Hepatocyte (in vitro differentiated cells): ENCODE data around the gene SNX19. TPM values are rescaled to one million over a fixed set of nuclear protein-coding genes. Genes with fewer than 3 reads are reported as not detected.

ENCODE experiments used
- DNase-seq: peaks from one replicate; pipeline ENCODE4 v3.0.0-alpha.2; 2016; ENCODE audit warnings: low spot score
- H2AFZ ChIP-seq: fragments of 200-600 bp; sonication (generic); 2 replicates; pipeline ENCODE4 v1.6.0; 2016; ENCODE audit warnings: antibody characterized with exemption, mild to moderate bottlenecking
- H3K27ac ChIP-seq: fragments of 200-600 bp; sonication (generic); 2 replicates; pipeline ENCODE4 v1.5.1; 2016; ENCODE audit warnings: mild to moderate bottlenecking
- H3K27me3 ChIP-seq: fragments of 200-600 bp; sonication (generic); 2 replicates; pipeline ENCODE4 v1.6.1; 2016
- H3K36me3 ChIP-seq: fragments of 200-600 bp; sonication (generic); replicated peaks from 2 replicates; pipeline ENCODE4 v1.5.1; 2016; ENCODE audit warnings: low read depth; ENCODE audit not compliant: insufficient read depth
- H3K4me1 ChIP-seq: fragments of 200-600 bp; sonication (generic); 2 replicates; pipeline ENCODE4 v1.5.1; 2016; ENCODE audit warnings: mild to moderate bottlenecking, moderate library complexity; ENCODE audit not compliant: insufficient read depth
- H3K4me2 ChIP-seq: fragments of 200-600 bp; sonication (generic); 2 replicates; pipeline ENCODE4 v1.6.0; 2016
- H3K4me3 ChIP-seq: fragments of 200-600 bp; sonication (generic); 2 replicates; pipeline ENCODE4 v1.5.1; 2016; ENCODE audit warnings: mild to moderate bottlenecking
- H3K79me2 ChIP-seq: fragments of 200-600 bp; sonication (generic); 2 replicates; pipeline ENCODE4 v1.6.0; 2017; ENCODE audit warnings: mild to moderate bottlenecking
- H3K9me2 ChIP-seq: fragments of 200-600 bp; sonication (generic); replicated peaks from 2 replicates; pipeline ENCODE4 v1.6.0; 2017; ENCODE audit warnings: mild to moderate bottlenecking; ENCODE audit not compliant: insufficient read depth
- H3K9me3 ChIP-seq: fragments of 200-600 bp; sonication (generic); 2 replicates; pipeline ENCODE4 v1.5.1; 2016; ENCODE audit warnings: low read depth, mild to moderate bottlenecking
- H4K20me1 ChIP-seq: fragments of 200-600 bp; sonication (generic); 2 replicates; pipeline ENCODE4 v1.6.0; 2016; ENCODE audit warnings: mild to moderate bottlenecking; ENCODE audit not compliant: insufficient read depth, poor library complexity, severe bottlenecking
- CTCF ChIP-seq: fragments of 200-600 bp; sonication (generic); IDR thresholded peaks from 2 replicates; pipeline ENCODE4 v1.5.1; 2016; ENCODE audit warnings: antibody characterized with exemption, mild to moderate bottlenecking; ENCODE audit not compliant: poor library complexity
- EZH2 ChIP-seq: fragments of 200-600 bp; sonication (generic); IDR thresholded peaks from 2 replicates; pipeline ENCODE4 v1.6.1; 2016; ENCODE audit warnings: antibody characterized with exemption, mild to moderate bottlenecking, borderline replicate concordance
- EZH2phosphoT487 ChIP-seq: fragments of 200-600 bp; sonication (generic); IDR thresholded peaks from one replicate; pipeline ENCODE4 v1.6.1; 2018; ENCODE audit warnings: antibody characterized with exemption, mild to moderate bottlenecking, low read depth, moderate library complexity; ENCODE audit not compliant: unreplicated experiment, severe bottlenecking
- WGBS: methylation state at CpG from one replicate; pipeline ENCODE4 v1.1.6; 2016; ENCODE audit warnings: low lambda C conversion rate; ENCODE audit errors: missing lambda C conversion rate; 5-methylcytosine and 5-hydroxymethylcytosine counted together
- polyA plus RNA-seq: library from polyadenylated mRNA; unstranded; fragments of >200 nt; fragmentation: Nextera tagmentation; extraction: Ambion mirVana; gene quantifications from 2 replicates; pipeline ENCODE4 v1.2.1, GENCODE V29; 2016
- total RNA-seq: library from RNA; depleted of rRNA; stranded (reverse); fragments of >200 nt; gene quantifications from 2 replicates; pipeline ENCODE4 v1.2.3, GENCODE V29; 2014

SNX19 gene
- total and polyA plus RNA-seq, 2 experiments from 2014 or later = 40.6 to 64.3 TPM

GRCh38 chr11:130911306-130911705, 5.0 kb downstream of the SNX19 start:
- no peak for DNase-seq
- Histone ChIP-seq H3K27ac (no peak overlapping the region), H3K4me3 (no peak overlapping the region), H2AFZ (no peak overlapping the region), H3K9me3 (no peaks in the 10 kb centered on the region), H3K4me1 (peaks cover 8% of the 10 kb centered on the region), H3K27me3 (no peaks in the 10 kb centered on the region), H3K9me2 (no peaks in the 10 kb centered on the region), H4K20me1 (peaks cover 3% of the 10 kb centered on the region), H3K4me2 (no peak overlapping the region), H3K79me2 (peaks cover 37% of the 10 kb centered on the region), H3K36me3 (no peaks in the 10 kb centered on the region)
- WGBS = 90% methylated on average over 11 of the region's 11 CpGs
- TF ChIP-seq EZH2phosphoT487 (no peak), CTCF (no peak), EZH2 (no peak)

GRCh38 chr11:130909650-130910049, 6.6 kb downstream of the SNX19 start:
- Histone ChIP-seq H3K4me1 (no peaks in the 10 kb centered on the region), H3K9me3 (no peaks in the 10 kb centered on the region), H3K36me3 (no peaks in the 10 kb centered on the region), H3K4me2 (no peak overlapping the region), H3K27ac (peak overlapping the region; percentile 85), H3K27me3 (no peaks in the 10 kb centered on the region), H2AFZ (no peak overlapping the region), H3K9me2 (no peaks in the 10 kb centered on the region), H4K20me1 (peaks cover 3% of the 10 kb centered on the region), H3K79me2 (peaks cover 22% of the 10 kb centered on the region), H3K4me3 (no peak overlapping the region)
- no peak for TF ChIP-seq EZH2
- TF ChIP-seq CTCF = no peak
- TF ChIP-seq EZH2phosphoT487 = no peak
- 81% methylated on average over 1 of the region's 1 CpG for WGBS
- no peak for DNase-seq

GRCh38 chr11:130908770-130909625, 7.3 kb downstream of the SNX19 start:
- Histone ChIP-seq H3K4me2 (no peak overlapping the region), H3K9me2 (no peaks in the 10 kb centered on the region), H3K9me3 (no peaks in the 10 kb centered on the region), H3K79me2 (peaks cover 19% of the 10 kb centered on the region), H4K20me1 (peaks cover 3% of the 10 kb centered on the region), H3K27ac (peak overlapping the region; percentile 85), H3K36me3 (no peaks in the 10 kb centered on the region), H2AFZ (no peak overlapping the region), H3K27me3 (no peaks in the 10 kb centered on the region), H3K4me3 (no peak overlapping the region), H3K4me1 (no peaks in the 10 kb centered on the region)
- peak; percentile 46 for DNase-seq
- 81% methylated on average over 4 of the region's 4 CpGs for whole genome bisulfite sequencing
- TF ChIP-seq EZH2 (no peak), CTCF (no peak), EZH2phosphoT487 (no peak)
